ENCODE measurements around the gene SLC25A23.

The SLC25A23 gene

DNA sequence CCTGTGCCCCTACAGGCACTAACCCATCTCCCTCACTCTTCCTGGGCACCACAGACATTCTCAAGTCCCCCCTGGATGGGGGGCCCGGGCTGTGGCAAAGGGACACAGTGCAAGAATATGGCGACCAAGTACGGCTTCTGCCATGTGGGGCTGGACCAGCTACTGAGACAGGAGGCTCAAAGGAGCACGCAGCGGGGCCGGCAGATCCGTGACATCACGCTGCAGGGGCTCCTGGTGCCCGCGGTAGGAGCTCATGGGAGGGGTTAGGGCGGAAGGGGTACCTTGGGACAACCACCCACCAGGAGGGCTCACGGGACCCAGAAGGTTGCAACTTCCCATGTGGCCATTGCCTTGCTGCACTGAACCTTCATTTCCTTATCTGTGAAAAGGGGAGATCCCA, 63.3 kb downstream of the SLC25A23 start:
- TF ChIP-seq, protein P1, sequence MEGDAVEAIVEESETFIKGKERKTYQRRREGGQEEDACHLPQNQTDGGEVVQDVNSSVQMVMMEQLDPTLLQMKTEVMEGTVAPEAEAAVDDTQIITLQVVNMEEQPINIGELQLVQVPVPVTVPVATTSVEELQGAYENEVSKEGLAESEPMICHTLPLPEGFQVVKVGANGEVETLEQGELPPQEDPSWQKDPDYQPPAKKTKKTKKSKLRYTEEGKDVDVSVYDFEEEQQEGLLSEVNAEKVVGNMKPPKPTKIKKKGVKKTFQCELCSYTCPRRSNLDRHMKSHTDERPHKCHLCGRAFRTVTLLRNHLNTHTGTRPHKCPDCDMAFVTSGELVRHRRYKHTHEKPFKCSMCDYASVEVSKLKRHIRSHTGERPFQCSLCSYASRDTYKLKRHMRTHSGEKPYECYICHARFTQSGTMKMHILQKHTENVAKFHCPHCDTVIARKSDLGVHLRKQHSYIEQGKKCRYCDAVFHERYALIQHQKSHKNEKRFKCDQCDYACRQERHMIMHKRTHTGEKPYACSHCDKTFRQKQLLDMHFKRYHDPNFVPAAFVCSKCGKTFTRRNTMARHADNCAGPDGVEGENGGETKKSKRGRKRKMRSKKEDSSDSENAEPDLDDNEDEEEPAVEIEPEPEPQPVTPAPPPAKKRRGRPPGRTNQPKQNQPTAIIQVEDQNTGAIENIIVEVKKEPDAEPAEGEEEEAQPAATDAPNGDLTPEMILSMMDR (conservative IDR thresholded peaks at IDR 0.05; ENCODE audit: low read depth, low read length) = no peak
- no peak overlapping the region for H3K9ac ChIP-seq
- no peaks in the 10 kb centered on the region for H3K27me3 ChIP-seq (ENCODE audit: insufficient read depth, low read depth)
- peaks cover 12% of the 10 kb centered on the region for H3K4me1 ChIP-seq (ENCODE audit: low read depth, poor library complexity, severe bottlenecking)
- H4K20me1 ChIP-seq (ENCODE audit: insufficient read depth) = no peaks in the 10 kb centered on the region
- H2AFZ ChIP-seq (ENCODE audit: low read depth) = no peak overlapping the region
- H3K27ac ChIP-seq = no peak overlapping the region
- no peaks in the 10 kb centered on the region for H3K36me3 ChIP-seq (ENCODE audit: insufficient read depth)
- H3K79me2 ChIP-seq (ENCODE audit: insufficient read depth, low read depth) = peaks cover 13% of the 10 kb centered on the region; the same call in 1 of the 2 replicates
- no peak overlapping the region for H3K4me3 ChIP-seq (IDR thresholded peaks at IDR 0.05; ENCODE audit: insufficient read depth, low read depth, low read length)
- H3K4me2 ChIP-seq = no peak overlapping the region

DNA sequence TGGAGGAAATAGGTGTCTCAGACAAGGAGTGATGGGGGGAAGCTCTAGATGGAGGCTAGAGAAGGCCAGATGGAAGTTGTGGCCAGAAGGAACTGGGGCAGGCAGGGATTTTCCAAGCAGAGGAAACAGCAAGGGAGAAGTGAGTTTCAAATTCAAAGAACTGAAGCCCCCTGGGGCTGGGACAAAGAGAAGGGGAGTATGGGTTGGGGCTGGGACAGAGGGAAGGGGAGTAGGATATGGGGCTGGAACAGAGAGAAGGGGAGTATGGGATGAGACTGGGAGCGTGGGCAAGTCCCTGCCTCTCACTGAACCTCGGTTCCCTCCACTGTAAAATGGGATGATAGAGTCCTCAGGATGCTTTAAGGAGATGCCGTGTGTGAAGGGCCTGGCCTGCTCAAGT, 64.8 kb downstream of the SLC25A23 start:
- Histone ChIP-seq H3K4me2 (no peak overlapping the region), H3K27ac (no peak overlapping the region), H3K9ac (no peak overlapping the region)

DNA sequence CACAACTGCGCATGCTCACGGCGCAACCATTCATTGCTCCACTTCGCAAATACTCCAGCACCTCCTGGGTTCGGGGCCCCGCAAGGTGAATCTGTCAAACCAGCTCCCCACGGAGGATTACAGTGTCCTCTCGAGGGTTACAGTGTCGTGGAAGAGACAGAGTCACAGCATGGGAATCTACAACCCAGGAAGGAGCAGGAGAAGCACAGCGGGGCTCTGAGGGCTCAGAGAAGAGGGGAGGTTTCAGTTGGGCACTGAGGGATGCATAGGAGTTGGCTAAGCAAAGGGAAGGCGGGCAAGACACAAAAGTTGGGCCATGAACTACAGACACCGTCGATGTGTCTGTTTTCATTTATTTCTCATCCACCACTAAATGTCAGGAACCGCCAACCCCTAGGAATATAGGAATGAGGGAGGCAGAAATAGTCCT, 65.6 kb downstream of the SLC25A23 start:
- Histone ChIP-seq H3K27me3 (ENCODE audit: insufficient read depth, low read depth) (no peaks in the 10 kb centered on the region), H3K4me2 (peak overlapping the region; percentile 77), H3K4me3 (IDR thresholded peaks at IDR 0.05; ENCODE audit: insufficient read depth, low read depth, low read length) (no peak overlapping the region), H2AFZ (ENCODE audit: low read depth) (peak overlapping the region; percentile 97), H3K79me2 (ENCODE audit: insufficient read depth, low read depth) (peaks cover 13% of the 10 kb centered on the region; the same call in 1 of the 2 replicates), H3K4me1 (ENCODE audit: low read depth, poor library complexity, severe bottlenecking) (peaks cover 12% of the 10 kb centered on the region), H3K36me3 (ENCODE audit: insufficient read depth) (no peaks in the 10 kb centered on the region; the same call in 1 of the 2 replicates), H3K9ac (peak overlapping the region; percentile 77), H3K27ac (peak overlapping the region; percentile 75), H4K20me1 (ENCODE audit: insufficient read depth) (no peaks in the 10 kb centered on the region)
- TF ChIP-seq, protein P1 (conservative IDR thresholded peaks at IDR 0.05; ENCODE audit: low read depth, low read length) = no peak

More for the DNA sequence above, 64.8 kb downstream of the SLC25A23 start:
- Histone ChIP-seq H3K4me1 (ENCODE audit: low read depth, poor library complexity, severe bottlenecking) (peaks cover 12% of the 10 kb centered on the region), H3K4me3 (IDR thresholded peaks at IDR 0.05; ENCODE audit: insufficient read depth, low read depth, low read length) (no peak overlapping the region), H3K36me3 (ENCODE audit: insufficient read depth) (no peaks in the 10 kb centered on the region; the same call in 1 of the 2 replicates), H3K27me3 (ENCODE audit: insufficient read depth, low read depth) (no peaks in the 10 kb centered on the region), H2AFZ (ENCODE audit: low read depth) (no peak overlapping the region), H4K20me1 (ENCODE audit: insufficient read depth) (no peaks in the 10 kb centered on the region), H3K79me2 (ENCODE audit: insufficient read depth, low read depth) (peaks cover 13% of the 10 kb centered on the region; the same call in 1 of the 2 replicates)
- TF ChIP-seq, protein P1 (conservative IDR thresholded peaks at IDR 0.05; ENCODE audit: low read depth, low read length) = no peak

DNA sequence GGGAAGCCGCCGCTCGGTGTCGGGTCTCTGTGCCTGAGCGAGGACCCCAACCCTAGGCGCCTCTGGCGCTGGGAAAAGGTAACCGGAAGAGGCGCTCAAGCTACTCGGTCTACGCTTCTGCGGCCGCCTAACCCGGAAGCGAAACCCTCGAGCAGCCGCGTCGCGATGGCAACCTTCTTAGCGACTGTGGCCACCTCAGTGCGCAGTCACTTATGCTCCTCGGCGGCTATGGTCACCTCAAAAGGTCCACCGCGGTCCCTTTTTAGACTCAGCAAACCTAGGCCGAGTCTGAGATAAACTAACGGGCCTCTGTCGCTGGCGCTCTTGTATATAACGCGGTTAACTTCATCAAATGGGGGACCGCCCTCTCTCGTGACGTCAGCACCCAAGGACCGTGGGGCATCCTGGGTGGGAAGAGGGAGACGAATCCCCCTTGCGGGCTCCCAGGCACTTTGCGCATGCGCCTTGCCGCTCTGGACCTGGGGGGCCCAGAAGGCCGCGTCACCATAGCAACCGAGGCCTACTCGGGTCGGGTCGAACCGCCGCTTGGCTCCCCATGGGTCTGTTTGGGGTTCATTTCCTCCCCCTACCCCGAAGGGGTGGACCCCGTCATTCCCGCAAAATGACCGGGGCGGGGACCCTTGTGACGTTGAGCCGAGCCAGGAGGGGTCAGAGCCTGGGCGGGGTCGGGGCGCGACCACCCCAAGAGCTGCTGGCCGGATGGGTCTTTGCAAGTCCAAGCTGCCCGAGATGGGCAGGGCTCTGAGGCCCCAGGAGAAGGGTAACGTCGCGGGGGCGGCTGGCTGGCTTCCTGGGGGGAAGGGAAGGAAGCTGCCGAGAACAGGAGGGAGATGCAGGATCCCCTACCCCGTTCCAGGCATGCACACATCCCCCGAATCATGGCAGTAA, 66.3 kb downstream of the SLC25A23 start, which contains the start of gene GTF2F1:
Gene GTF2F1 (minus strand): TSS at position 91 of the 909 bp plus-strand sequence. CDS start 169 bp downstream, outside the sequence.
- peaks cover 12% of the 10 kb centered on the region for H3K4me1 ChIP-seq (ENCODE audit: low read depth, poor library complexity, severe bottlenecking)
- no peaks in the 10 kb centered on the region; the same call in 1 of the 2 replicates for H3K36me3 ChIP-seq (ENCODE audit: insufficient read depth)
- H3K27me3 ChIP-seq (ENCODE audit: insufficient read depth, low read depth) = no peaks in the 10 kb centered on the region
- H3K9ac ChIP-seq = peak within 1 kb of the TSS; percentile 77
- TF ChIP-seq, protein P1 (conservative IDR thresholded peaks at IDR 0.05; ENCODE audit: low read depth, low read length) = no peak
- peak within 1 kb of the TSS; percentile 97 for H2AFZ ChIP-seq (ENCODE audit: low read depth)
- no peak within 1 kb of the TSS for H3K4me3 ChIP-seq (IDR thresholded peaks at IDR 0.05; ENCODE audit: insufficient read depth, low read depth, low read length)
- H4K20me1 ChIP-seq (ENCODE audit: insufficient read depth) = no peaks in the 10 kb centered on the region
- peak within 1 kb of the TSS; percentile 77 for H3K4me2 ChIP-seq
- H3K27ac ChIP-seq = peak within 1 kb of the TSS; percentile 75
- peaks cover 13% of the 10 kb centered on the region; the same call in 1 of the 2 replicates for H3K79me2 ChIP-seq (ENCODE audit: insufficient read depth, low read depth)
